Measurements from ENCODE around the gene NEUROD4.

DNA sequence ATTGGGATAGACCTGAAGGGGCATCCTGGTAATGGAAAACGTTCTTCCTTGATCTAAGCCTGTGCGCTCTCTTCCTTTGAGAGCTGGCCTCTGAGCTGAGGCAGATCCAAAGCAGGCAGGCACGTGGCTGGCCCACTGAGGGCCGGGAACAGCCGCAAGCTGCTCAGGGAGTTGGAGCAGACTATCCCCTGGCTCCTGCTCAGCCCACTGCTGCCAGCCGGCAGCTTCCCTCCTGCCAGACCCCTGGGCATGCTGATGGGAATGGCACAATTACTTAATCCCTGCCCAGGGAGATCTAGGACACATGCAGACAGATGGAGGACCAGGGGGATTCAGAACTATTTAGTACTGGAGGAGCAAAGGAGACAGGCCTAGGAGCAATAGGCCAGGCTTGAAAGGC, 14.4 kb downstream of the NEUROD4 start:
- TF ChIP-seq CTCF (conservative IDR thresholded peaks at IDR 0.05; ENCODE audit: low read depth, low read length) (no peak), EZH2 (IDR thresholded peaks at IDR 0.05; ENCODE audit: low read length, unreplicated experiment) (no peak), EZH2phosphoT487 (IDR thresholded peaks at IDR 0.05; ENCODE audit: borderline replicate concordance, low read length) (no peak)

All from PC-3 (cell line).